Osteoblast (primary cell): Measurements from ENCODE around the gene SP140. TPM values are rescaled to one million over a fixed set of nuclear protein-coding genes. Genes with fewer than 3 reads are reported as not detected.

ENCODE experiments used
- DNase-seq: peaks from one replicate; pipeline ENCODE4 v3.0.0; 2011; ENCODE audit warnings: low spot score, mixed read lengths; ENCODE audit not compliant: insufficient read length; ENCODE audit errors: missing footprints
- H2AFZ ChIP-seq: 2 replicates; pipeline ENCODE4 v1.6.0; 2011; ENCODE audit warnings: mild to moderate bottlenecking, low read length
- H3K27ac ChIP-seq: 2 replicates; pipeline ENCODE4 v1.5.1; 2011; ENCODE audit warnings: mild to moderate bottlenecking, low read depth, low read length, moderate library complexity
- H3K27me3 ChIP-seq: 2 replicates; pipeline ENCODE4 v1.6.0; 2012; ENCODE audit warnings: mild to moderate bottlenecking, control low read depth, inconsistent platforms, low read length, moderate library complexity; ENCODE audit not compliant: insufficient read depth
- H3K36me3 ChIP-seq: 2 replicates; pipeline ENCODE4 v1.5.1; 2011; ENCODE audit warnings: mild to moderate bottlenecking, low read length, control low read depth, moderate library complexity; ENCODE audit not compliant: insufficient read depth
- H3K4me1 ChIP-seq: 2 replicates; pipeline ENCODE4 v1.5.1; 2011; ENCODE audit warnings: mild to moderate bottlenecking, low read length, control low read depth, moderate library complexity; ENCODE audit not compliant: insufficient read depth
- H3K4me2 ChIP-seq: 2 replicates; pipeline ENCODE4 v1.6.0; 2011; ENCODE audit warnings: mild to moderate bottlenecking, low read length; ENCODE audit not compliant: insufficient read depth
- H3K4me3 ChIP-seq: fragments of 200-600 bp; sonication (generic); 3 replicates; pipeline ENCODE4 v1.5.1; 2012; ENCODE audit warnings: mild to moderate bottlenecking, low read length, inconsistent platforms; ENCODE audit not compliant: insufficient read depth
- H3K79me2 ChIP-seq: 2 replicates; pipeline ENCODE4 v1.6.0; 2012; ENCODE audit warnings: mild to moderate bottlenecking, low read length, control low read depth, inconsistent platforms; ENCODE audit not compliant: insufficient read depth
- H3K9me3 ChIP-seq: 2 replicates; pipeline ENCODE4 v1.5.1; 2011; ENCODE audit warnings: low read depth, low read length, control low read depth
- H4K20me1 ChIP-seq: 2 replicates; pipeline ENCODE4 v1.6.0; 2012; ENCODE audit warnings: mild to moderate bottlenecking, low read length, control low read depth; ENCODE audit not compliant: insufficient read depth
- total RNA-seq: library from RNA; depleted of rRNA; stranded (reverse); fragments of >200 nt; gene quantifications from 2 replicates; pipeline ENCODE4 v1.2.3, GENCODE V29; 2012
- TF ChIP-seq, protein P1 (sequence below): IDR thresholded peaks from 2 replicates; pipeline ENCODE4 v1.5.1; 2011; ENCODE audit warnings: mild to moderate bottlenecking, low read depth, low read length, moderate library complexity; ENCODE audit errors: extremely low read depth

Gene SP140
- total RNA-seq: under 0.01 and 0.36 TPM in 2 replicates

DNA sequence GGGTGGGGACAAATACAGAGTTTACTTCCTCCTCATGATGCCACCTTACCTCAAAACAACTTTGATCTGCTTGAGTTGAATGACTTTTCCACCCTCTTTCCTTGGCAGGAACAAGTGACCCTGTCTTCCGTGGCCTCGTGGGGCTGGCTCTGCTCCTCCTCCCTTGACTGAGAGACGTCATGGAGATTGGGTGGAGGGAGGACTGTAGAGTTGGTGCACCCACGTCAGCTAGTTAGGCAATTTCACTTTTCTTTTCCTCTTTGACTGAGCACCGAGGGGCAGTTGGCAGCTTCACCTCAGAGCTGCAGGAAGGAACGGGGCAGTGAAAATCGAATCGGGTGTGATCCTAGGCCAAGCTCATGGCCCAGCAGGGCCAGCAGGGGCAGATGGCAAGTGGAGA lies at the start of gene SP140:
Gene SP140 (plus strand): TSS at position 251 of the 400 bp plus-strand sequence. CDS start 109 bp downstream, at position 360.
- Histone ChIP-seq H3K4me3 (no peak within 1 kb of the TSS), H3K79me2 (no peaks in the 10 kb centered on the region), H3K4me2 (no peak within 1 kb of the TSS), H3K9me3 (no peaks in the 10 kb centered on the region), H3K27ac (no peak within 1 kb of the TSS), H3K4me1 (peaks cover 2% of the 10 kb centered on the region), H4K20me1 (no peaks in the 10 kb centered on the region), H3K36me3 (no peaks in the 10 kb centered on the region), H2AFZ (no peak within 1 kb of the TSS), H3K27me3 (no peaks in the 10 kb centered on the region)
- no peak for DNase-seq
- TF ChIP-seq, protein P1, sequence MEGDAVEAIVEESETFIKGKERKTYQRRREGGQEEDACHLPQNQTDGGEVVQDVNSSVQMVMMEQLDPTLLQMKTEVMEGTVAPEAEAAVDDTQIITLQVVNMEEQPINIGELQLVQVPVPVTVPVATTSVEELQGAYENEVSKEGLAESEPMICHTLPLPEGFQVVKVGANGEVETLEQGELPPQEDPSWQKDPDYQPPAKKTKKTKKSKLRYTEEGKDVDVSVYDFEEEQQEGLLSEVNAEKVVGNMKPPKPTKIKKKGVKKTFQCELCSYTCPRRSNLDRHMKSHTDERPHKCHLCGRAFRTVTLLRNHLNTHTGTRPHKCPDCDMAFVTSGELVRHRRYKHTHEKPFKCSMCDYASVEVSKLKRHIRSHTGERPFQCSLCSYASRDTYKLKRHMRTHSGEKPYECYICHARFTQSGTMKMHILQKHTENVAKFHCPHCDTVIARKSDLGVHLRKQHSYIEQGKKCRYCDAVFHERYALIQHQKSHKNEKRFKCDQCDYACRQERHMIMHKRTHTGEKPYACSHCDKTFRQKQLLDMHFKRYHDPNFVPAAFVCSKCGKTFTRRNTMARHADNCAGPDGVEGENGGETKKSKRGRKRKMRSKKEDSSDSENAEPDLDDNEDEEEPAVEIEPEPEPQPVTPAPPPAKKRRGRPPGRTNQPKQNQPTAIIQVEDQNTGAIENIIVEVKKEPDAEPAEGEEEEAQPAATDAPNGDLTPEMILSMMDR: no peak

DNA sequence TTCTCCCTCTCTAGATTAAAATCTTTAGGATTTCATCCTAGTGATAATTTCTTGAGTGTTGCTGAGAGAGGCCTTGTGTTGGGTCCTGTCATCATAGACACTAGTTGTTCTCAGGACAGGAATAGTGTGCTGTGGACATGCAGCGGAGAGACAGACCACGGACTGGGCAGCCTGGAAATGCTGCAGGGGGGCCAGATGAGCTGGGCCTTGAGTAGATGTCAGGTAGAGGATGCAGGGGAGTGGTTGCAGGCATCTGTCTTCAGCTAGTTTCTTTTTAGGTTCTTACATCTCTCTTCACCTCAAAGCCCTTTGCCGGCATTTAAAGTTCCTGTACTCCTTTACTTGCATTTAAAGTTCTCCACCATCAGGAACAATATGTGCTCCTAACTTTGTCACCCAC lies 48.5 kb upstream of the SP140 start:
- TF ChIP-seq, protein P1: no peak
- H3K79me2 ChIP-seq: no peaks in the 10 kb centered on the region
- H3K27me3 ChIP-seq: no peaks in the 10 kb centered on the region
- no peaks in the 10 kb centered on the region for H3K36me3 ChIP-seq
- H3K9me3 ChIP-seq: no peaks in the 10 kb centered on the region
- no peaks in the 10 kb centered on the region for H3K4me1 ChIP-seq
- no peak overlapping the region for H3K4me2 ChIP-seq
- no peak overlapping the region for H3K27ac ChIP-seq
- no peak overlapping the region for H3K4me3 ChIP-seq
- DNase-seq: no peak
- no peak overlapping the region for H2AFZ ChIP-seq
- H4K20me1 ChIP-seq: no peaks in the 10 kb centered on the region

DNA sequence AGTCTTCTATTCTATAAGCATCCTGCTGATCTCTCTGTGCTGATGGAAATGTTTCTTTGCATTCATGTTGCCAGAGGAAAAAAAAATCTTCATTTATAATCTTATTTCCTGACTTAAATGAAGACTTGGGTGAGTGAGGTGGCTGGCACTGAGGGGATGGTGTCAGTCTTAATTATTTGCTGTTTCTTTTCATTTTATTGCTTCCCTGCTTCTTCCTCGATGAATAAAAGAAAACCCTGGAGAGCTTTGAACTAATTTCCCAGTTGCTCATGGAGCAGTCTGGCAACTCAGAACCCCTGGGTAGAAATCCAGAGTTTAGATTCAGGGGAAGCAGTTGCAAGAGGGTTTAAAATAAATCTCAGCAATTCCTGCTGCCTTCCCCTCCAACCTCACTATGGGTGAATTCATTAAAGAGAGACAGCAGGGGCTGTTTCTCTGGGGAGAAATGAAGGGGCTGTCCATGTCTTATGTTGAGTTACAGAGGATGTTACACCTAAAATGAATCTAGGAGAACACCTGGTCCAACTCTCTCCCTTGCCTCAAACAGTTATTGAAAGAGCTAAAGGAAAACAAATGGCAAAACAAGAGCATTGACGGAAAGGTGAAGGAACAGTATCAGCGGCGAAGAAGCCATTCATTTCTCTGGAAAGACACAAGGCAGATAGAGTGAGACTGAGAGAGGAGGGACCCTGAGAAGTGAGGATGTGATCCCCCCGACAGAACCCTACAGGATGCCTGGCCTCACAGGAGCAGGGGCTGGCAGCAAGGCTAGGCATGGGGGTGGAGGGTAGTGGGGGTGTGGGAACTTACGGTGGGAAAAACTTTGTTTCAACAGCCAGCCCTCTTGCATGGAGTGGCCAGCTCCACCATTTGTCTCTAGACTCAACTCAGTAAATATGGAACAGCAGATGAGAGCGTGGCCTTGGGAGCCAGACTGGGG lies 46.7 kb upstream of the SP140 start:
- no peak overlapping the region for H3K4me3 ChIP-seq
- no peaks in the 10 kb centered on the region for H3K9me3 ChIP-seq
- no peaks in the 10 kb centered on the region for H3K27me3 ChIP-seq
- no peak for DNase-seq
- no peak overlapping the region for H2AFZ ChIP-seq
- H3K27ac ChIP-seq: no peak overlapping the region
- TF ChIP-seq, protein P1: no peak
- no peaks in the 10 kb centered on the region for H4K20me1 ChIP-seq
- H3K36me3 ChIP-seq: no peaks in the 10 kb centered on the region
- H3K4me1 ChIP-seq: no peaks in the 10 kb centered on the region
- no peaks in the 10 kb centered on the region for H3K79me2 ChIP-seq
- H3K4me2 ChIP-seq: no peak overlapping the region

DNA sequence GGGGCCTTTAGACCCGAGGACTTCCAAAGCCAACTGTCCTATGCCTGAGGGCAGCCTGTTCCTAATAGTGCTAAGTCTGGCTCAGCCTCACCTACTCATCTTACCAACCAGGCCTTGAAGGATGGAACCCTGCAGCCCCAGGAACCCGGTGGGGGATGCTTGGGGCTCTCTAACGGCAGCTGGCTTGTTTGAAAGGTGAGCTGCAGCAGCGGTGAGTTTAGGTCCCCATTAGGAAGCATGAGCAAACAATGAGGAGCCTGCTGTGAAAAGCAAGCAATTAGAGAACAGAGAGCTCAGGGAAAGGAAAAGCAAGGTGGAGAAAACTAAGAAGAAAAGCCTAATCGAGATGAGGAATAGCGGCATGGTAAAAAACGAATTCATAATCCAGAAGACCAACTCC lies 45.6 kb upstream of the SP140 start:
- TF ChIP-seq, protein P1: no peak
- Histone ChIP-seq H3K27ac (no peak overlapping the region), H3K4me1 (no peaks in the 10 kb centered on the region), H3K4me3 (no peak overlapping the region), H3K9me3 (no peaks in the 10 kb centered on the region), H3K79me2 (no peaks in the 10 kb centered on the region), H3K27me3 (no peaks in the 10 kb centered on the region), H2AFZ (no peak overlapping the region), H3K4me2 (no peak overlapping the region), H4K20me1 (no peaks in the 10 kb centered on the region), H3K36me3 (no peaks in the 10 kb centered on the region)
- no peak for DNase-seq
